ENCODE data around the gene GAL3ST3.

- TF ChIP-seq ESRRG (CRISPR knock-in tag; IDR thresholded peaks at IDR 0.05) (no peak), POU6F1 (CRISPR knock-in tag; IDR thresholded peaks at IDR 0.05; ENCODE audit: borderline replicate concordance, low read depth) (no peak), SNAI2 (CRISPR knock-in tag; IDR thresholded peaks at IDR 0.05) (no peak), TCF4 (CRISPR knock-in tag; IDR thresholded peaks at IDR 0.05; ENCODE audit: borderline replicate concordance) (no peak), ZFP30 (CRISPR knock-in tag; IDR thresholded peaks at IDR 0.05) (no peak), CREB5 (CRISPR knock-in tag; IDR thresholded peaks at IDR 0.05; ENCODE audit: low read depth) (no peak), PATZ1 (CRISPR knock-in tag; IDR thresholded peaks at IDR 0.05; ENCODE audit: borderline replicate concordance) (no peak), ARNTL (CRISPR knock-in tag; IDR thresholded peaks at IDR 0.05; ENCODE audit: borderline replicate concordance, low read depth) (no peak), TSHZ2 (CRISPR knock-in tag; IDR thresholded peaks at IDR 0.05) (no peak)
Observed at GRCh38 chr11:66017321-66017720, 31.6 kb downstream of the GAL3ST3 start.

All from SK-N-SH treated with all-trans-retinoic acid at 6 μM for 48 hours (cell line).